T-helper 22 cell (primary cell): ENCODE data around the gene EPB41.
"Not testable (repeated sequence)": the region's sequence is repeated elsewhere in the genome, so short reads cannot be mapped to it uniquely, and the experiment has no call there.

ENCODE experiments used
- DNase-seq: peaks from one replicate; pipeline ENCODE4 v3.0.0-alpha.2; 2020; ENCODE audit warnings: low read depth

EPB41 gene

GRCh38 chr1:28981210-28981609, 66.8 kb downstream of the EPB41 start:
- DNase-seq = no peak

- no peak for DNase-seq
Observed at GRCh38 chr1:28982198-28982597, 67.8 kb downstream of the EPB41 start.

- DNase-seq = no peak
Observed at GRCh38 chr1:28983091-28983490, 68.7 kb downstream of the EPB41 start.

DNA sequence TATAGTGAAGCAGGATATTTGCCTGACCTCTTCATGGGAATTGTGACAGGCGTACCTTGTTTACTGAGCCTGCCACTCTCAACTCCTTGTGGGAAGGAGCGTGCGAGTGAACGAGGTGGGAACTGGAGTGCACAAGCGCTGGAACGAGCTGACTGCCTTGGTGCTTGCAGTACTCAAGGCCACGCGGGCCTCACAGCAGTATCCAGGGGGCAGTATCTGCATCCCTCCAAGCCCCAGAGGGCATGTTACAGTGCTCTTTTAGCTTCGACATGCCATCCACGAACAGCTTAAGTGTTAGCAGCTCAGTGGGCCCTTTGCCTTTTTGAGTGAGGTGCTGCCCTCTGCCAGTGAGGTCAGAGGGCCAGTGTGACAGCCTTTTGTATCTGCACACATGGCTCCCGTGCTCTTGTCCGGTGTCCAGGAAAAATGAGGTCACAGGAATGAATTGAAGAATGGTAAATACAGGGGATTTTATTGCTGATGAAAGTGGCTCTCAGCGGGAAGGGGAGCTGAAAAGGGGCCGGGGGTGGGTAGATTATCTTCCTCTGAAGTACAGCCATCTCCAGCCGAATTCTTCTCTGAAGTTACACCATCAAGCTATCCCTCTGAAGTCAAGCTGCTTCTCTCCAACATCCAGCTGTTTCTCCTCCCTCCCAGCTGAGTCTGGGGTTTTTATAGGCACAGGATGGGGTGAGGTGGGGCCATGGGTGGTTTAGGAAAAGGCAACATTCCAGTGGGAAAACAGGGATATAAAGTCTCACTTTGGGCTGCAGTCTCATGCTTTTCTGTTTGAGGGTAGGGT, 69.3 kb downstream of the EPB41 start:
- no peak for DNase-seq

- no peak for DNase-seq
Observed at GRCh38 chr1:28984311-28984684, 69.9 kb downstream of the EPB41 start.

- DNase-seq = no peak
Observed at GRCh38 chr1:28985427-28985826, 71.1 kb downstream of the EPB41 start.

DNA sequence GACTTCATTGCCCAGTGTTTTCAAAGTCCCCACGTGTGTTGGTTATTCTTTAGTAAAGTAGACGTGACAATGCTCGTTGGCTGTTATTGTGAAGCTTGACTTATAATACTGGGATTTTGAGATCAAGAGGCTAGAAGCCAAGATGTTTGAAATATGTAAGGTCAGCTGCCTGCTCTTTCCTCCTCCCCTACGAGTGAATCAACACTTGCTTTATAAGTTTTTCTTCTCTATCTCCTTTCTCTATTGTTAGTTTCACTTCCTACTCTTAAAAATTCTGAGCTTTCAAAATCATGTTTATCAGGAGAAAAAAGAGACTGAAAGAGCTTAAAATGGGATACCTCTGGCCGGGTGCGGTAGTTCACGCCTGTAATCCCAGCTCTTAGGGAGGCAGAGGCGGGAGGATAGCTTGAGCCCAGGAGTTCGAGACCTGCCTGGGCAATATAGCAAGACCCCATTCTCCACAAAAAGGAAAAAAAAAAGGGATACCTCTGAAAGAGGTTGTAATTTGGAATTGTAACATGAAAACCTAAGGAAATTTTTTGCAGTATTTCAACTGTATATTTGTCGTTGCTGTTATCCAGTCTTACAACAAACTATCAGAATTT, 72.0 kb downstream of the EPB41 start:
- no peak for DNase-seq

GRCh38 chr1:29002792-29003191, 88.4 kb downstream of the EPB41 start:
- no peak for DNase-seq

GRCh38 chr1:29004288-29004687, 89.9 kb downstream of the EPB41 start:
- DNase-seq = no peak

GRCh38 chr1:29004798-29005197, 90.4 kb downstream of the EPB41 start:
- no peak for DNase-seq

GRCh38 chr1:29011775-29012174, 97.4 kb downstream of the EPB41 start:
- no peak for DNase-seq

DNA sequence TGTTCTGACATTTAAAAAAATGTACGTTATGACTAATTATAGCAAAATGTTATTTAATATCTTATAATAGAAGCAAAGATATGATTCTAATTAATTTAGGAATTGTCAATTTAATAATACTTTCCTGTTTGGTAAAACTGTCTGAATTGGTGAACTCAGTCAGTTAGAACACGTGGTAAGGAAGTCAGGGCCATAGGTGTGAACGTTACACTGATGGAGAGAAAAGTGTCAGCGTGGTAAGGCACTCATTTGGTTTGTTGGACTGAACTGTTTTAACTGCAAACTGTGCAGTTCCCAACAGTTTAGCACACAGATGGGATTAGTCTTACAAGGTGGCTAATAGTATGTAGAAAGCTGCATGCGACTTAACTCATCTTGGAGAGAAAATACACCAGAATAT, 102.9 kb downstream of the EPB41 start:
- no peak for DNase-seq

DNA sequence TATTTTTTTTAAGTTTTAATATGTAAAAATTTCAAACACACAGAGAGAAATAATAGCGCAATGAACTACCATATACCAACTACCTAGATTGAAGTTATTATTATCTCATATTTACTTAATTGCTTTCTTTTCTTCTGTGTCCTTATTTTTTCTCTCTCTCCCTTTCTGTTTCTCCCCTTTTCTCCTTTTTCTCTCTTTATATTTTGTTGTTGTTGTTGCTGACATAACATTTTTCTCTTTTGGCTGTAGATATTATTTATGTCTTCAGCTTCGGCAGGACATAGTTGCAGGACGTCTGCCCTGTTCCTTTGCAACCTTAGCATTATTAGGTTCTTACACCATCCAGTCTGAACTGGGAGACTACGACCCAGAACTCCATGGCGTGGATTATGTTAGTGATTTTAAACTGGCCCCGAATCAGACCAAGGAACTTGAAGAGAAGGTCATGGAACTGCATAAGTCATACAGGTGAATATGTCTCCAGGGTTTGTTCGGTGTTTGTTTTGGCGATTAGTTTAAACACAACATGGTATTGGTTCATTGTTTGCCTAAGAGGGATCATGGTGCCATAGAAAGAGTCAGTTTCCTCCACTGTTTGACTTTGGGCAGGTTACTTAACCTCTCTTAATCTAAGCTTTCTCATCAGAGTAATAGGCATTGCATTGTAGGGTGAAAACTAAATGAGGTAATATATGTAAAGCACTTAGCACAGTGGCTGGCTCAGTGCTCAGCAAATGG, 103.8 kb downstream of the EPB41 start:
- no peak for DNase-seq

DNA sequence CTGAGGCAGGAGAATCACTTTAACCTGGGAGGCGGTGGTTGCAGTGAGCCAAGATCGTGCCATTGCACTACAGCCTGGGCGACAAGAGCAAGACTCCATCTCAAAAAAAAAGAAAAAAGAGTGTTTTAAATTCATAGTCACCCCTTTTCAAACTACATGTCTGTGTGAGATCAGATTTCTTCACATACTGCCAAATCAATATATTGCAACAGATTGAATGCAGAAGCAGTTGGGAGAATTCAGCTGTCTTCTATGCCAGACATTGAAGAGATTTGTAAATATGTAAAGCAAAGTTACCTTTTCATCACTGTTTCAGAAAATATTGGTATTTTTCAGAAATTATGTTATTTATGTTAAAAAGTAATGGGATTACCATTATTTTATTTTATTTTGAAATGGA, 108.3 kb downstream of the EPB41 start:
- DNase-seq = no peak

- no peak for DNase-seq
Observed at GRCh38 chr1:29029667-29030066, 115.3 kb downstream of the EPB41 start.

DNA sequence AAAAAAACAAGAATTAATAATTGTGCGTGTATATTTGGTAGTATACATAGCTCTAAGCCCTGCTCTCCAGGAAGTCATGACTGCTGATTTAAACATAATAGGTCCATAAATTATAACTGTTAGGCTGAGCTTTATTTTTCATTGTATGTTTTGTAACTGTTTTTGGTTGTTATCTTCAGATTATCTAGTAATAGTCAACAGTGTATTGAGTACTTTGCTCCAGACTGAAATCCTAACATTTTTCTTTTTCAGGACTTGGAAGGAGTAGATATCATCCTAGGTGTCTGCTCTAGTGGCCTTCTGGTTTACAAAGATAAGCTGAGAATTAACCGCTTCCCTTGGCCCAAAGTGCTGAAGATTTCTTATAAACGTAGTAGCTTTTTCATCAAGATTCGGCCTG, 118.5 kb downstream of the EPB41 start:
- DNase-seq = no peak

DNA sequence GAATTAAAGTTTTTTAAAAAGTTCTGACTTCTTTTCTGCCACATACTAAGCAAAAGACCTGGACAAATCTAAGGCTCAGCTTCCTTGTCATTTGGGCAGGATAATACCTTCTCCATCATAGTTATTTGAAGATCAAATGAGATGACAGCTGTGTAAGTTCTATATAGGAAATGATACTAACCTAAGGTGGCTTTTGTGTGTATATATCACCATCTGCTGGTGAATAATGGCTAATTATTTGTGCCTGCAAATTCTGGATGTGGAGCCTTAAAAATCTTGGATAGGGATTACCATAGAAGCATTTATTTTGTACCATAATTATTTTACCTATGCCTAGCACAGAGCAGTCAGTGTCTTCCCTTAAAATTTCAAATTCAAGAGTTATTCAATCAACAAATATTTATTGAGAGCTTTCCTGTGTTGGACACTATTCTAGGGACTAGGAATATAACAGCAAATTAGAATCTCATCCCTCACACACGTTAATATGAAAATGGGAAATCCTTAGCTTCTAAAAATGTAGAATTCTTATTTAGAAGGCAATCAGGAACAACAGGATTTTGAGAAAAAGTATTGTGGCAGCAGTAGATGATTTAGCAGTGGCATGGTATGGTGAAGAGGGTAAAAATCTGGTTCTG, 119.6 kb downstream of the EPB41 start:
- DNase-seq = no peak

- no peak for DNase-seq
Observed at GRCh38 chr1:29043274-29043965, 129.1 kb downstream of the EPB41 start.

DNA sequence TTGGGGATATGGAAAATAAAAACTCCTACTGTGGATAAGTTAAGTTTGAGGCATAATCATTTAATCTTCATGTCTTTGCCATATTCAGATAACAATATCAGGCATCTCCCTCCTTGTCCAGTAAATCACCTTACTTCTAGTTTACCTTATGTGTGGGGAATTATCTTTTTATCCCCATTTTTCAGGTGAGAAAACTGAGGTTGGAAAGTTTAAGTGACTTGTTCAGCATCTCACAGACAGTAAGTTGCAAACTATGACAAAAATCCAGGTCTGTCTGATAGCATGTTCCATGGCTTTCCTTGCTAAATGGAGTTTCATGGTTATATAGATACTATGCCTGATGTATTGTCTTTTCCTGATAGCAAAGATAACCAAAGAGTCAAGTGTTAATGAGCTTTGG, 129.6 kb downstream of the EPB41 start:
- no peak for DNase-seq

- not testable (repeated sequence) for DNase-seq
Observed at GRCh38 chr1:29045663-29046062, 131.3 kb downstream of the EPB41 start.

DNA sequence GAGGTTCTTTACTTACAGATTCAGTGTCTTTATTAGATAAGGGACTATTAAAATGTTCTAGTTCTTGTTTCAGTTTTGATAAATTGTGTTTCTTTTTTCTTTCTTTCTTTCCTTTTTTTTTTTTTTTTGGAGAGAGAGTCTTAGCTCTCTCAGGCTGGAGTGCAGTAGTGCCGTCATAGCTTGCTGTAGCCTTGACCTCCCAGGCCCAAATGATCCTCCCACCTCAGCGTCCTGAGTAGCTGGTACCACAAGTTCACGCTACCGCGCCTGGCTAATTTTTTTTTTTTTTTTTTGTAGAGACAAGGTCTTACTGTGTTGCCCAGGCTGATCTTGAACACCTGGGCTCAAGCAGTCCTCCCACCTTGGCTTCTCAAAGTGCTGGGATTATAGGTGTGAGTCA, 132.8 kb downstream of the EPB41 start:
- no peak for DNase-seq

- no peak for DNase-seq
Observed at GRCh38 chr1:29050166-29050565, 135.8 kb downstream of the EPB41 start.
